ENCODE data around the gene TIGIT.

TIGIT gene

GRCh38 chr3:114308377-114308776 lies 14.5 kb downstream of the TIGIT start:
- no peak for ATAC-seq
- no peak for TF ChIP-seq TCF4 (CRISPR knock-in tag; IDR thresholded peaks at IDR 0.05; ENCODE audit: borderline replicate concordance)
- TF ChIP-seq ZNF70 (CRISPR knock-in tag; IDR thresholded peaks at IDR 0.05) = no peak
- no peak for TF ChIP-seq ESRRG (CRISPR knock-in tag; IDR thresholded peaks at IDR 0.05)
- no peak for TF ChIP-seq GLIS3 (CRISPR knock-in tag; IDR thresholded peaks at IDR 0.05)
- TF ChIP-seq ZNF8 (CRISPR knock-in tag; IDR thresholded peaks at IDR 0.05) = no peak
- no peak for TF ChIP-seq ISL1 (CRISPR knock-in tag; IDR thresholded peaks at IDR 0.05)
- TF ChIP-seq ZFP30 (CRISPR knock-in tag; IDR thresholded peaks at IDR 0.05) = no peak
- no peak for TF ChIP-seq ZFP3 (CRISPR knock-in tag; IDR thresholded peaks at IDR 0.05)
- TF ChIP-seq SNAI2 (CRISPR knock-in tag; IDR thresholded peaks at IDR 0.05) = no peak
- no peak for TF ChIP-seq ARNTL (CRISPR knock-in tag; IDR thresholded peaks at IDR 0.05; ENCODE audit: borderline replicate concordance, low read depth)
- no peak for TF ChIP-seq ZNF565 (CRISPR knock-in tag; conservative IDR thresholded peaks at IDR 0.05; ENCODE audit: low read depth)
- no peak for TF ChIP-seq CREB5 (CRISPR knock-in tag; IDR thresholded peaks at IDR 0.05; ENCODE audit: low read depth)
- no peak for TF ChIP-seq PATZ1 (CRISPR knock-in tag; IDR thresholded peaks at IDR 0.05; ENCODE audit: borderline replicate concordance)

GRCh38 chr3:114308830-114309229 lies 15.0 kb downstream of the TIGIT start:
- ATAC-seq = no peak
- TF ChIP-seq ZFP3 (CRISPR knock-in tag; IDR thresholded peaks at IDR 0.05) = no peak
- no peak for TF ChIP-seq GLIS3 (CRISPR knock-in tag; IDR thresholded peaks at IDR 0.05)
- TF ChIP-seq ESRRG (CRISPR knock-in tag; IDR thresholded peaks at IDR 0.05) = no peak
- no peak for TF ChIP-seq SNAI2 (CRISPR knock-in tag; IDR thresholded peaks at IDR 0.05)
- TF ChIP-seq ZNF8 (CRISPR knock-in tag; IDR thresholded peaks at IDR 0.05) = no peak
- no peak for TF ChIP-seq ZFP30 (CRISPR knock-in tag; IDR thresholded peaks at IDR 0.05)
- TF ChIP-seq TSHZ2 (CRISPR knock-in tag; IDR thresholded peaks at IDR 0.05) = no peak
- no peak for TF ChIP-seq TOX (CRISPR knock-in tag; IDR thresholded peaks at IDR 0.05; ENCODE audit: borderline replicate concordance)
- TF ChIP-seq ZNF565 (CRISPR knock-in tag; conservative IDR thresholded peaks at IDR 0.05; ENCODE audit: low read depth) = no peak
- no peak for TF ChIP-seq ARNTL (CRISPR knock-in tag; IDR thresholded peaks at IDR 0.05; ENCODE audit: borderline replicate concordance, low read depth)
- TF ChIP-seq RARB (CRISPR knock-in tag; IDR thresholded peaks at IDR 0.05) = no peak
- no peak for TF ChIP-seq POU6F1 (CRISPR knock-in tag; IDR thresholded peaks at IDR 0.05; ENCODE audit: borderline replicate concordance, low read depth)
- no peak for TF ChIP-seq PPARA (CRISPR knock-in tag; IDR thresholded peaks at IDR 0.05; ENCODE audit: borderline replicate concordance)
- TF ChIP-seq BACH2 (CRISPR knock-in tag; IDR thresholded peaks at IDR 0.05; ENCODE audit: borderline replicate concordance) = no peak
- TF ChIP-seq ZNF70 (CRISPR knock-in tag; IDR thresholded peaks at IDR 0.05) = no peak
- no peak for TF ChIP-seq ZC3H10 (CRISPR knock-in tag; IDR thresholded peaks at IDR 0.05)
- TF ChIP-seq OSR1 (CRISPR knock-in tag; IDR thresholded peaks at IDR 0.05) = no peak

GRCh38 chr3:114310695-114311094 lies 16.9 kb downstream of the TIGIT start:
- no peak for ATAC-seq
- no peak for TF ChIP-seq BACH2 (CRISPR knock-in tag; IDR thresholded peaks at IDR 0.05; ENCODE audit: borderline replicate concordance)

- no peak for ATAC-seq
- TF ChIP-seq PPARA (CRISPR knock-in tag; IDR thresholded peaks at IDR 0.05; ENCODE audit: borderline replicate concordance) (no peak), ZNF565 (CRISPR knock-in tag; conservative IDR thresholded peaks at IDR 0.05; ENCODE audit: low read depth) (no peak)
Measured at GRCh38 chr3:114313426-114313825, 19.6 kb downstream of the TIGIT start.
